SIG-M5 treated with dmso at 0.1 percent for 504 hours (cell line): ENCODE measurements around the gene KCNJ6.

Experiments used
- DNase-seq: peaks from one replicate; lab custom pipeline; 2025; ENCODE audit not compliant: unreplicated experiment; lab: John Stamatoyannopoulos, UW

Gene KCNJ6

GRCh38 chr21:37827913-37828312, 88.3 kb downstream of the KCNJ6 start:
- no peak for DNase-seq

GRCh38 chr21:37821786-37822450, 94.3 kb downstream of the KCNJ6 start:
- no peak for DNase-seq

- DNase-seq: no peak
Observed at GRCh38 chr21:37821092-37821491, 95.2 kb downstream of the KCNJ6 start.

GRCh38 chr21:37819372-37819771, 96.9 kb downstream of the KCNJ6 start:
- no peak for DNase-seq

GRCh38 chr21:37817242-37817641, 99.0 kb downstream of the KCNJ6 start:
- DNase-seq: no peak

GRCh38 chr21:37815893-37816292, 100.4 kb downstream of the KCNJ6 start:
- DNase-seq: no peak

GRCh38 chr21:37811711-37812110, 104.5 kb downstream of the KCNJ6 start:
- no peak for DNase-seq

- no peak for DNase-seq
Observed at GRCh38 chr21:37808261-37808660, 108.0 kb downstream of the KCNJ6 start.

- DNase-seq: no peak
Observed at GRCh38 chr21:37805266-37805665, 111.0 kb downstream of the KCNJ6 start.

GRCh38 chr21:37804001-37804400, 112.3 kb downstream of the KCNJ6 start:
- DNase-seq: no peak

GRCh38 chr21:37803101-37803651, 113.1 kb downstream of the KCNJ6 start:
- no peak for DNase-seq

GRCh38 chr21:37800456-37801061, 115.7 kb downstream of the KCNJ6 start:
- no peak for DNase-seq

- DNase-seq: no peak
Observed at GRCh38 chr21:37800057-37800455, 116.2 kb downstream of the KCNJ6 start.

GRCh38 chr21:37799211-37800056, 116.8 kb downstream of the KCNJ6 start:
- no peak for DNase-seq

GRCh38 chr21:37797403-37797802, 118.9 kb downstream of the KCNJ6 start:
- DNase-seq: no peak

- no peak for DNase-seq
Observed at GRCh38 chr21:37796011-37796410, 120.2 kb downstream of the KCNJ6 start.

- DNase-seq: no peak
Observed at GRCh38 chr21:37793660-37794059, 122.6 kb downstream of the KCNJ6 start.

GRCh38 chr21:37792046-37792445, 124.2 kb downstream of the KCNJ6 start:
- DNase-seq: no peak

- no peak for DNase-seq
Observed at GRCh38 chr21:37790905-37791304, 125.4 kb downstream of the KCNJ6 start.

- DNase-seq: no peak
Observed at GRCh38 chr21:37788503-37788902, 127.8 kb downstream of the KCNJ6 start.

- DNase-seq: no peak
Observed at GRCh38 chr21:37787456-37787855, 128.8 kb downstream of the KCNJ6 start.
